ENCODE measurements around the gene TSPEAR.

The TSPEAR gene

DNA sequence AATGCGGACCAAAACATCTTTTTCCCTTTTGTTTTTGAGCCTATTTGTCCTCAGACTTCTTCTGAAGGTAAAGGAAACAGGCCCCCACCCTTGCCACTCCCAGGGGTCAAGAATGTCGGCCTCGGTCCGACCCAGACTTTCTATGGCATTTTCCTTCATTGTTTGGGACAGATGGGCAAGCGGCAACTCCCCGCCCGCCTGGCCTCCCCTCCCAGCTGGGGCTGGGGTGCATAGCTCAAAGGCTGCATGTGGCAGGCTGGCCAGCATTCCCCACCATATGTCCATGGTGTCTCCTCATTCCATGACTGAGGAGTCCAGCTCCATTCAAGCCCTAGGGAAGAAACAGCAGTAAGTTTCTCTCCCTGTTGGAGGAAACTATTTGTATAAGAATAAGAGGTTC, 29.4 kb upstream of the TSPEAR start:
- no peak for DNase-seq

- DNase-seq = no peak
Observed at GRCh38 chr21:44739316-44739715, 27.9 kb upstream of the TSPEAR start.

DNA sequence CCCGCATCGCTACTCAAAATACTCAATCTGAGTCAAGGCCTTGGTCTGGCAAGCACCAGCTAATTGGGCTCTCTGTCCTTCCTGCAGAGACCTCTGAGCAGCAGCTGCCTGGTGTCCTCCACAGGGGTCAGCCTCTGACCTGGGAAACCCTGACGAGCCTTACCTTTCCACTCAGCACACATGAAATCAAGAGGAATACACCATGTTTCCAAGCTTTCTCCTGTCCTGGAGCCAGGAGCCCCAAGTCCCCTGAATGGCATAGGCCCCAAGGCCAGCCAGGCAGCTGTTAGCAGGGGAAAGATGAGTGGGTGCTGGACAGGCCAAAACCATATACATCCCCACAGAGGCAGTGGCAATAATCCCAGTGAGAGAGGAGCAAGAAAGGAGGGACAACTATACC, 27.2 kb upstream of the TSPEAR start:
- DNase-seq = no peak

GRCh38 chr21:44737706-44738354, 26.5 kb upstream of the TSPEAR start:
- peak; percentile 49 for DNase-seq

DNA sequence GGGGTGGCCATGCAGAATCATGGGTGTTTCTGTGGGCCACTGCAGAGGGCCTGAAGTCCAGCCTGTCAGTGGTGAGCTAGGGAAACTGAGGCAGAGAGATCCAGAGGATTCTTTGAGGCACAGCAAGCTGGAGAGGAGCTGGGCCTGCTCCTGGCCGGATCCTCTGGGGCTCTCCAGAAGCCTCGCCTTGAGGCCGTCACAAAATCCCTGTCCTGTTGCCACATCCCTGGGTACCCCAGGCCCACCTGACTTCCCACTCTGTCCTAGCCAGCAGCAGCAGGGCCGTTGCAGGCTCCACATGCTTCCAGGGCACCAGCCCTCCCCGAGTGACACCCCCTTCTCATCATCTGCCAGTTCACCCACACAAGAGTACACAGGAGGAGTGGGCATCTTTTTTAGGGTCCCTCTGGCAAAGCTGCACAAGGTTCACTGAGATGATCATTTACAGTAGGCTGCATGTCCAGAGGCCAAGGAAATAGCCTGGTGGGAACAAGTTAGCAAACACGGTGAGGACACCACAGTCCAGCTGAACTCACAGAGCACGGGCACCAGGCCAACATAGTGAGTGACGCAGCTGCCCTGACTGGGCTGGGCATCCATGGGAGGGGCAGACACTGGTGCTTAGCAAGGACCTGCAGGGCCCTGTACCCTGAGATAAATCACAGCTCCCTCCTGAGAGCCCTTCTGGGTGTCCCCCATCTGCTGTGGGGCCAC, 25.1 kb upstream of the TSPEAR start:
- DNase-seq = no peak

- no peak for DNase-seq
Observed at GRCh38 chr21:44735821-44736220, 24.4 kb upstream of the TSPEAR start.

DNA sequence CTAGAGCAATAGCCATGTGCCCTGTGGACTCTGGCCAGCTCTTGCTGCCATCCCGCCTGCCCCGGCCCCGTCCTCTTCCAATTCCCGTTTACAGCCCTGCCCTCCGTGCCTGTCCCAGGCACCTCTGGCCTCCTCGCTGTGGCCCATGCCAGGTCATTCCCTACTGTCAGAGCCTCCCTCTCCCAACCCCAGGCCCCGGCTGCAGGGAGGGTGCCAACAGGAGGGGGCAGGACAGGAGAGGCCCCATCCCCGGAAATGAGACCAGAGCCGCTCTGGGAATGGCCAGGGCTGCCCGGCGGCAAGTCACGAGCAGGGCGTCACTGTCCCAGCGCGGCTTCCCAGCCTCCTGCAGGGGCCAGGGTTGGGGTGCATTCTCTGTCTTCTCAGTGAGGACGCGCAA, 23.5 kb upstream of the TSPEAR start:
- no peak for DNase-seq

- no peak for DNase-seq
Observed at GRCh38 chr21:44734026-44734745, 22.8 kb upstream of the TSPEAR start.

- no peak for DNase-seq
Observed at GRCh38 chr21:44732956-44733355, 21.6 kb upstream of the TSPEAR start.

DNA sequence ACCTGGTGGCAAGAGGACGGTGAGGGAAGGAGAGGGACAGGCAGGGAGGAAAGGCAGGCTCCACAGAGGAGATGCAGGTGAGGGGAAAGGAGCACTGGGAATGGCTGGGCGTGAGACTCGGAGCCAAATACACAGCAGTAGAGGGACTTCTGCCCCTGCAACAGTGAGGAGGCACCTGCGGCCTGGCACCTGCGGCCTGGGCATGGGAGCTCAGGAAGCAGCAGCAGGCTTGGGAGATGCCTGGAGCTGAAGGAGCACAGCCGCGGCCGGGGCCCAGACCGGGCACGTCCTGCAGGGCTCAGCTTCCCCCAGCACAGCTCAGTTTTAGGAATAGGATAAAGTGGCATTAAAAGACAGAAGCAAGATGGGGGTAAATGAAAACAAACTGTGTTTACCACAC, 20.9 kb upstream of the TSPEAR start:
- no peak for DNase-seq

DNA sequence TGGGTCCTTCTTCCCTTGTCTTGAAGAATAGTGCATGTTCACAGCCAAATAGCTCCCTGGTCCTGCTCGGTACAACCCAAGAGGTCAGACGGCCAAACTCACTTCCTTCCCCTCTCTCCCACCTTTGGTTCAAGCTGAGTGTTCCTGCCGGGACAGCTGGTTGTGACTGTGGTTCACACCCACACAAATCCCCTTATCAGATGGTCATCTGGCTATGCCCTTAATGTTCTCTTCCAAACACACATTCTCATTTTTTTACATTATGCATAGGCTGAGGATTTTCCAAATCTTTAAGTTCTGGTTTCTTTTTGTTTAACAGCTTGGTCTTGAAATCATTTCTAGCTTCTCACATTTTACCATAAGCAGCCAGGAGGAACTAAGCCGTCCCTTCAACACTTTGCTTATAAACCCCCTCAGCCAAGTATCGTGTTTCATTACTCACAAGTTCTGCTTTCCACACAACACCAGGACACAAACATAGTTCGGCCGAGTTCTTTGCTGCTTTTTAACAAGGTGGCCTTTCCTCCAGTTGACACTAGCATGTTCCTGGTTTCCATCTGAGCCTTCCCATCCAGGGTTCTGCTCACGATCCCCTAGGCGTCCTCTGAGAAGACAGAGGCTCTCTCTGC, 19.7 kb upstream of the TSPEAR start:
- DNase-seq = no peak

DNA sequence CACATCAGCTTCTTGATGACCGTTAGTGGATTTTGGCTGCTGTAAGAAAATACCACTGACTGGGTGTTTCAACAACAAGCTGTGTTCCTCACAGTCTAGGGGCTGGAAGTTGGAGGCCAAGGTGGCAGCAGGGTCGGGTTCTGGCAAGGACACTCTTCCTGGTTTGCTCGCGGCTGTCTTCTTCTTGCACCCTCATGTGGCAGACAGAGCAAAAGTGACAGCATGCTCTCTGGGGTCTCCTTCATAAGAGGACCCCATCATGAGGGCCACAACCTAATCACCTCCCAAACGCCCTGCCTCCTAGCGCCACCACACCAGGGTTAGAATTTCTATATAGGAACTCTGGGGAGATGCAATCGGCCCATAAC, 18.6 kb upstream of the TSPEAR start:
- no peak for DNase-seq

GRCh38 chr21:44729336-44730027, 18.1 kb upstream of the TSPEAR start:
- DNase-seq = no peak

DNA sequence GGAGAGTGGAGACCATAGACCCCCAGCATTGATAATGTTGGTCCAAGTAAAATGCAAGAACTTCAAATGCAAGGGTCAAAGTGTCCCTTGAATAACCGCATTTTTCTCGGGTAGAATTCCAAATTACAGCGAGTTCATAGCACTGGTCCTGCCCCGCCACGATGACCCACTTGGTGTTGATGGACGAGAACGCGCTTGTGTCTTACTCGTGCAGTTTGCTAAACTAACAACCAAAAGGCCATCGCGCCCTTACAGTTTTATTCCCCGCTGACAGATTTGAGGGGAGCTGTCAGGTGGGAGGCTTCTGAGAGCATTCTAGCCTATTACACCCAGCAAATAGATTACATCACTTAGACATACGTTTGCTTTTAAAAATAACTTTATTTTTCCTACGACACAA, 17.3 kb upstream of the TSPEAR start:
- no peak for DNase-seq

GRCh38 chr21:44727757-44728156, 16.4 kb upstream of the TSPEAR start:
- DNase-seq = no peak

DNA sequence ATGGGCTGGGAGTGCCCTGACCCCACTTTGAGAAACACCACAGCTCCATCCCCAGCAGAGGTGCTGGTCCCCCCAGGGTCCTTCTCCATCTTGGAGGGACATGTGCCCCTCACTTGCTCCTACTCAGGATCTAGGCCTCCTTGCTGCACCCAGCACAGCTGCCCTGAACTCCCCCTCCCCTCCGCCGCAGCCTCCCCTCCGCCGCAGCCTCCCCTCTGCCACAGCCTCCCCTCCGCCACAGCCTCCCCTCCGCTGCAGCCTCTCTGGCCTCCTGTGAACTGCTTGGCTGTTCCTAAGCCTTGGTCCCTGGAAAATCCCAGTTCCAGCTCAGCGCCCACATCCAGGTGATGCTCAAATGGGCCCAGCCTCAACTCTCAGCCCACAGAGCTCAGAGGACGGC, 15.9 kb upstream of the TSPEAR start:
- DNase-seq = no peak

- no peak for DNase-seq
Observed at GRCh38 chr21:44726826-44727225, 15.5 kb upstream of the TSPEAR start.

DNA sequence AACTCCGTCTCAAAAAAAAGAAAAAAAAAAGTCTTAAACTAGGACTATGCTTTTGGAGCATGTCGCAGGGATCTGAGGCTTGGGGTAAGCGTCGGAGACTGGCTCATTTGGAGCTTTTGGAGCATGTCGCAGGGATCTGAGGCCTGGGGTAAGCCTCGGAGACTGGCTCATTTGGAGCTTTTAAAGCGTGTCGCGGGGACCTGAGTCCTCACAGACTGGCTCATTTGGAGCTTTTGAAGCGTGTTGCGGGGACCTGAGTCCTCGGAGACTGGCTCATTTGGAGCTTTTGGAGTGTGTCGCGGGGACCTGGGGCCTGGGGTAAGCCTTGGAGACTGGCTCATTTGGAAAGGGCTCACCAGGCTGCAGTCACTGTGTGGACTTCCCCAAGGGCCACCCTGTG, 13.6 kb upstream of the TSPEAR start:
- DNase-seq = no peak

DNA sequence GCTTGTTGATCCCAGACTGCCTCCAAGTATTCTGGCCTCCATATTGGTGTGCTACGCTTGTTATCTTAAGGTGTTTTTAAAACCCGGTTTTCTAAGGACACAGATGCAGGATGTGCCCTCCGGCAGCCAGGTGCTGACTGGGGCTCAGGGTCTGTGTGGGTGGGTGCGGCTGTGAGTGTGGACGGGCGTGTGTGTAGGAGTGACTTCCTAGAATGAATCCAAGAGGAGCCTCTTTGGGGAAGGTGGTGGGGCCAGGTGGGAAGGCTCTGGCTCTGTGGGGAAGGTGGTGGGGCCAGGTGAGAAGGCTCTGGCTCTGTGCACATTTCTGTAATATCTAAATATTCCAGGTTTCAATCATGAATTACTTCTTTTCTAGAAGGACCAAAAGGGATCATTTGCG, 12.8 kb upstream of the TSPEAR start:
- no peak for DNase-seq

DNA sequence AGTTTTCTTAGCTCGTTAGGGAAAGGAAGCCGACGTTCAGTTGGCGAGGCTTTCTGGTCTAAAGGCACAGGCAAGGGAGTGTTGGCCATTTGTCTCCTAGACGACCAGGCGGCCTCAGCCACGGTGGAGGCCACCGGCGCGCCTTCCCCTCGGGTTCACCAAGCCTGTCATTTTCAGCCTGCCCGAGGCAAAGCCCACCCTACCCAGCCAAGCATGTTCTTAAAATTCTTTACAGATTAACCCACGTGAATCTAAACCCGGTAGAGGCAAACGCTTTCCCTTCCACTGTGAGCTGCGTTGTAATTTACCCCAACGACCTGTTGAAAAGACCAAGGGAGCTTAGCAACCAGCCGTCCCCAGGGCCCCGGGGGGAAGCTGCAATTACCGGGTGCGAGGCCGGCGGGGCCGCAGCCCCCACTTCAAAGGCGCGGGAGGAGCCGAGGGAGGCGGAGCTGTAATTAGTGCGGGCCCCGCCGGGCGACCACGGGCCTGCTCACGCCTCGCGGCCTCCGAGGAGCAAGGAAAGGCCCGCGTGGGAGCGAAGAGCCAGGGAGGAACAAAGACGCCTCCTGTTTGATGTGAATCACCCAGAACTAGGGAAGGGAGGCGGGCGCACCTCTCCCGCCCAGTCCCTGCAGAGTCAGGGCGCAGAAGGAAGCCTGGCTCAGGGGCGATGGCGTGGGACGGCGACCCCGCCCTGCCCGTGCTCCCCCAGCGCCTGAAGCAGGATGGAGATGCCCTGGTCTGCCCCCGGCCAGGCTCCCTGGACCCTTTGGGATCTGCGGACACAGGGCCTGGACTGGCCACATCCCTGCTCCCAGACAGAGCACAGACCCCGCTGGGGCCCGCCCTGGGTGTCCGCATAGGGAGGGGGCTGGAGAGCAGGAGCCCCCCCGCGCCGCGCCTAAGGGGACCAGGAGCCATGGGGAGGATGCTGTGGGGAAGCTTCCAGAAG, 12.1 kb upstream of the TSPEAR start:
- DNase-seq = no peak

GRCh38 chr21:44722731-44723130, 11.4 kb upstream of the TSPEAR start:
- DNase-seq = no peak

GRCh38 chr21:44720170-44720569, 8.8 kb upstream of the TSPEAR start:
- no peak for DNase-seq
